Measurements from ENCODE around the gene PIP5K1B.

The PIP5K1B gene

DNA sequence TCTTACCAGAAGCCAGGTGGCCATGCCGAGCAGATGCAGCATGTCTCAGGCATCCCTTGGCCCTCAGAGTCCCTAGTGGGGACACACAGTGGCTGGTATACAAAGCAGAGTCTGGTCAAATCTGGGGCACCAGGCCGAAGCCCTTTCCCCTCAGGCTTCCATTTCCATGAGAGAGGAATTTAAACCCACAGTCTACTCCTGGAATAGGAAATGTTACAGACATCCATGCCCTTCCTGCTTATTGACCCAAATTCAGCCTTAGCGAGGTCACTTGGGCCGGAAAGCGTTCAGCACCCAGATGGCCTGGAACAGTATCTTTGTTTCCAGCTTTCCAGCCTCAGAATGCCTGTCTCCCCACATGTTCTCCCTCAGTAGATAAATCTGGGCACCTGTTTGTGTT, 131.7 kb downstream of the PIP5K1B start:
- no peaks in the 10 kb centered on the region for H4K20me1 ChIP-seq (ENCODE audit: insufficient read depth)
- no peaks in the 10 kb centered on the region for H3K27me3 ChIP-seq (ENCODE audit: insufficient read depth, low read depth)
- no peak overlapping the region for H2AFZ ChIP-seq (ENCODE audit: low read depth)
- no peak overlapping the region for H3K9ac ChIP-seq
- H3K4me2 ChIP-seq, result no peak overlapping the region
- H3K4me1 ChIP-seq (ENCODE audit: low read depth, poor library complexity, severe bottlenecking), result no peaks in the 10 kb centered on the region
- TF ChIP-seq, protein P1, sequence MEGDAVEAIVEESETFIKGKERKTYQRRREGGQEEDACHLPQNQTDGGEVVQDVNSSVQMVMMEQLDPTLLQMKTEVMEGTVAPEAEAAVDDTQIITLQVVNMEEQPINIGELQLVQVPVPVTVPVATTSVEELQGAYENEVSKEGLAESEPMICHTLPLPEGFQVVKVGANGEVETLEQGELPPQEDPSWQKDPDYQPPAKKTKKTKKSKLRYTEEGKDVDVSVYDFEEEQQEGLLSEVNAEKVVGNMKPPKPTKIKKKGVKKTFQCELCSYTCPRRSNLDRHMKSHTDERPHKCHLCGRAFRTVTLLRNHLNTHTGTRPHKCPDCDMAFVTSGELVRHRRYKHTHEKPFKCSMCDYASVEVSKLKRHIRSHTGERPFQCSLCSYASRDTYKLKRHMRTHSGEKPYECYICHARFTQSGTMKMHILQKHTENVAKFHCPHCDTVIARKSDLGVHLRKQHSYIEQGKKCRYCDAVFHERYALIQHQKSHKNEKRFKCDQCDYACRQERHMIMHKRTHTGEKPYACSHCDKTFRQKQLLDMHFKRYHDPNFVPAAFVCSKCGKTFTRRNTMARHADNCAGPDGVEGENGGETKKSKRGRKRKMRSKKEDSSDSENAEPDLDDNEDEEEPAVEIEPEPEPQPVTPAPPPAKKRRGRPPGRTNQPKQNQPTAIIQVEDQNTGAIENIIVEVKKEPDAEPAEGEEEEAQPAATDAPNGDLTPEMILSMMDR (conservative IDR thresholded peaks at IDR 0.05; ENCODE audit: low read depth, low read length), result no peak
- no peak overlapping the region for H3K27ac ChIP-seq
- H3K79me2 ChIP-seq (ENCODE audit: insufficient read depth, low read depth), result no peaks in the 10 kb centered on the region
- H3K36me3 ChIP-seq (ENCODE audit: insufficient read depth), result no peaks in the 10 kb centered on the region
- no peak overlapping the region for H3K4me3 ChIP-seq (IDR thresholded peaks at IDR 0.05; ENCODE audit: insufficient read depth, low read depth, low read length)

DNA sequence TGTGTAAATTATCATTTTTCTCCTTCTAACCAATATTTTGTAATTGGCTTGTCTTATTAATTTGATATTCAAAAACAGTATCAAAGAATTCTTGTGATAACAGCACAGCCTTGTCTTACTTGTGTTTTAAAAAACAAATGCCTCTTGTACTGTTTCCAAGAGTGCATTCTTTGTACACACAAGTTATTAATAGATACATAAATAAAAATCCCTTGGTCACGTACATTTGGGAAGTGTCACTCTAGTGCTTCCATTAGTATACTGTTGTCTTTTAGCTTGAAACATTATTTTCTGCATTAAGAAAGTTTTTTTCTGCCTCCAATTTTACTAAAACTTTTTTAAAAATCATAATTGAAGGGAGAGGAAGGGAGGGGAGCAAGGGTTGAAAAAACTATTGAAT, 133.2 kb downstream of the PIP5K1B start:
- Histone ChIP-seq H3K9ac (no peak overlapping the region), H3K27me3 (ENCODE audit: insufficient read depth, low read depth) (no peaks in the 10 kb centered on the region), H4K20me1 (ENCODE audit: insufficient read depth) (no peaks in the 10 kb centered on the region), H3K4me2 (no peak overlapping the region), H3K27ac (no peak overlapping the region), H3K79me2 (ENCODE audit: insufficient read depth, low read depth) (no peaks in the 10 kb centered on the region), H3K4me3 (IDR thresholded peaks at IDR 0.05; ENCODE audit: insufficient read depth, low read depth, low read length) (no peak overlapping the region), H3K4me1 (ENCODE audit: low read depth, poor library complexity, severe bottlenecking) (no peaks in the 10 kb centered on the region), H3K36me3 (ENCODE audit: insufficient read depth) (no peaks in the 10 kb centered on the region), H2AFZ (ENCODE audit: low read depth) (no peak overlapping the region)
- TF ChIP-seq, protein P1 (conservative IDR thresholded peaks at IDR 0.05; ENCODE audit: low read depth, low read length), result no peak

DNA sequence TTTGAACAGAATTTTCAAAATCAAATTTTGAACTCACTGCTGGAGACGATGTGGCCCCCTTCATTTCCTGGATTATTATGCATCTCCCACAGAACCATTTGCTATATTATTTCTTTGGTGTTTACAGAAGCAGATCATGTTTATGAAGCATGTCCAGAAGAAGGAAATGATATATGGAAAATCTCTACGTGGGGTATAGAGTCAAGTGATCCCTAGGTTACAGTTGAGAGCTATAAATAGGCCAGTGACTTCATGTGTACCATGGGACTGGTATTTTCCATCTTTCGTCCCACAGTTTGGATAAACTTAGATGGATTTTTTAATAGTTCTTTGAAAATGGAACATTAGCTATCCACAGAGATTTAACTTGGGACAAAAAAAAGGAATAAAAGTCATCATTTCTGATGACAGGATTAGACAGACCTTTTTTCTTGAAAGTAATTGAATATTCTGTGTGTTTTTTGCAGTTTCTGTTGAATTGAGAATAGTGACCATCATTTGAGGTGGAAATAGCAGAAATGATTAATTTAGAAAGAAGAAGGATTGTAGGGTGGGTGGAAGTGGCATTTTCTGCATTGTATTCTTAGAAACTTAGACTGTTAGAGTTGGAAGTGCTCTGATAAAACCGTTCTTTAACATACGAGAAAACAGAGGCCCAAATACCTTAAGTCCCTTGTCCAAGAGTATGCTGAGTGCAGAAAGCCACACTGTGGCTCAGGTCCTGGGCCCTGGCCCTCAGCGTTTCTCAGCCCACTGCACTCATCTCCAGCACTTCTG, 136.4 kb downstream of the PIP5K1B start:
- Histone ChIP-seq H3K4me1 (ENCODE audit: low read depth, poor library complexity, severe bottlenecking) (peaks cover 22% of the 10 kb centered on the region), H3K36me3 (ENCODE audit: insufficient read depth) (no peaks in the 10 kb centered on the region), H3K27ac (no peak overlapping the region), H2AFZ (ENCODE audit: low read depth) (no peak overlapping the region), H3K9ac (no peak overlapping the region), H3K79me2 (ENCODE audit: insufficient read depth, low read depth) (no peaks in the 10 kb centered on the region), H4K20me1 (ENCODE audit: insufficient read depth) (no peaks in the 10 kb centered on the region), H3K4me3 (IDR thresholded peaks at IDR 0.05; ENCODE audit: insufficient read depth, low read depth, low read length) (no peak overlapping the region), H3K4me2 (no peak overlapping the region), H3K27me3 (ENCODE audit: insufficient read depth, low read depth) (no peaks in the 10 kb centered on the region)
- TF ChIP-seq, protein P1 (conservative IDR thresholded peaks at IDR 0.05; ENCODE audit: low read depth, low read length), result no peak

DNA sequence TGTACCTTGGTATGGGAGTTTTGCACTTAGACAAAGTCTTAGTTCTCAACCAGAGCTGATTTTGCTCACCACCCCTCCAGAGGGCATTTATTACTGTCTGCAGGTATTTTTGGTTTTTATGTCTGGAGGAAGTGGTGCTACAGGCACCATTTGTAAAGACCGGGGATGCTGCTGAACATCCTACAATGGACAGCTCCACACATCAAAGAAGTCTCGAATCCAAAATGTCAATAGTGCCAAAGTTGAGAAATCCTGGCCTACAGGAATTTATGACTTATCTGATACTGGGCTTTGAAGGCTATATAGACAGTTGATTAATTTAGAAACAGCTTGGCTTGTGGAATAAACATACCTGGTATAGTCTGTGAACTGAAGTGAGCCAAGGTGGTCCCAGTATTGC, 137.5 kb downstream of the PIP5K1B start:
- Histone ChIP-seq H3K4me1 (ENCODE audit: low read depth, poor library complexity, severe bottlenecking) (peaks cover 24% of the 10 kb centered on the region), H3K27ac (no peak overlapping the region), H3K9ac (no peak overlapping the region), H3K4me2 (no peak overlapping the region), H3K4me3 (IDR thresholded peaks at IDR 0.05; ENCODE audit: insufficient read depth, low read depth, low read length) (no peak overlapping the region), H4K20me1 (ENCODE audit: insufficient read depth) (no peaks in the 10 kb centered on the region), H3K79me2 (ENCODE audit: insufficient read depth, low read depth) (no peaks in the 10 kb centered on the region), H3K36me3 (ENCODE audit: insufficient read depth) (no peaks in the 10 kb centered on the region), H3K27me3 (ENCODE audit: insufficient read depth, low read depth) (no peaks in the 10 kb centered on the region), H2AFZ (ENCODE audit: low read depth) (no peak overlapping the region)
- TF ChIP-seq, protein P1 (conservative IDR thresholded peaks at IDR 0.05; ENCODE audit: low read depth, low read length), result no peak
